ENCODE results near the gene STK40.

DNA sequence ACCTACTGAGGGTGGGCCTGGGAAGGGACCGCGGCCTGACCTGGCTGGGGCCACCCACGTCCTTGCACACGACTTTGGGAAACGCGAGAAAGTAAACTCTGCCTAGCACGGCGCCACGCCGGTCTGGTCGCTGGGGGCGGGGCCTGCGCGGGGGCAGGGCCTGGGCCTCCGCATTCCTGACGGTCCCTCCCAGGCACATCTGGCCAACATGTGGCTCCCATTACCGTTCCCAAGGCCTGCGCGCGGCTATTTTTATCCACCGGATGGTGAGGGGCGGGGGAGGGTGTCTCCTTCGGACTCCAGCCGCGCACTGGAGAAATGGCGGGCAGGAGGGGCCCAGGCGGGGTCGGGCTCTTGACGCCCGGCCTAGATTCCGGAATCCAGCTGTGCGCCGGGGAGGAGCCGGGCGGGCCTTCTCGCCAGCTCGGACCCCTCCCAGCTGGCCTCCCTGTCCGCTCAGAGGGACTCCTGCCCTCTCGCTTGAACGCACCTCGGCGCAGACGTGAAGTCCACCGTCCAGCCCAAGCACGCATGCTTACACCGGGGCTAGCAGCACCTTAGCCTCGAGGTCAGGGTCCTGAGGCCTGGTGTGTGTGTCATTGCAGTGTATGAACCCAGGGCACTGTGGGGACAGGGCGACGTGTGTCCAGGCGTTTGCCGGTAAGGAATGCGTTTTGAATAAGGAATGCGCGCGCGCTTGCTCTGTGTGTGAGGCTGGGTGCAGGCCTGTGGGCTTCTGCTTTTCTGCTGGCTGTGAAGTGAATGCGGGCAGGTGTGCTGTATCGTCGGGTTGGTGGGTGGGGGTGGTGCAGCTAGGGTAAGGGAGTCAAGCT is 64.4 kb downstream of the STK40 start:
- TF ChIP-seq, protein P1, sequence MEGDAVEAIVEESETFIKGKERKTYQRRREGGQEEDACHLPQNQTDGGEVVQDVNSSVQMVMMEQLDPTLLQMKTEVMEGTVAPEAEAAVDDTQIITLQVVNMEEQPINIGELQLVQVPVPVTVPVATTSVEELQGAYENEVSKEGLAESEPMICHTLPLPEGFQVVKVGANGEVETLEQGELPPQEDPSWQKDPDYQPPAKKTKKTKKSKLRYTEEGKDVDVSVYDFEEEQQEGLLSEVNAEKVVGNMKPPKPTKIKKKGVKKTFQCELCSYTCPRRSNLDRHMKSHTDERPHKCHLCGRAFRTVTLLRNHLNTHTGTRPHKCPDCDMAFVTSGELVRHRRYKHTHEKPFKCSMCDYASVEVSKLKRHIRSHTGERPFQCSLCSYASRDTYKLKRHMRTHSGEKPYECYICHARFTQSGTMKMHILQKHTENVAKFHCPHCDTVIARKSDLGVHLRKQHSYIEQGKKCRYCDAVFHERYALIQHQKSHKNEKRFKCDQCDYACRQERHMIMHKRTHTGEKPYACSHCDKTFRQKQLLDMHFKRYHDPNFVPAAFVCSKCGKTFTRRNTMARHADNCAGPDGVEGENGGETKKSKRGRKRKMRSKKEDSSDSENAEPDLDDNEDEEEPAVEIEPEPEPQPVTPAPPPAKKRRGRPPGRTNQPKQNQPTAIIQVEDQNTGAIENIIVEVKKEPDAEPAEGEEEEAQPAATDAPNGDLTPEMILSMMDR (conservative IDR thresholded peaks at IDR 0.05 in 1 of 2, IDR thresholded peaks at IDR 0.05 in 1 of 2; ENCODE audit: extremely low read depth in 1 of 2, insufficient read depth in 1 of 2, low read depth in 1 of 2, low read length in 2 of 2): no peak
- TF ChIP-seq EZH2 (IDR thresholded peaks at IDR 0.05; ENCODE audit: borderline replicate concordance, low read length): no peak

All from mammary epithelial cell (primary cell).